Cardiac muscle cell (in vitro differentiated cells and primary cell): Measurements from ENCODE around the gene FTO. TPM values are rescaled to one million over a fixed set of nuclear protein-coding genes. Genes with fewer than 3 reads are reported as not detected.

Source experiments
- DNase-seq, 2 donors: peaks; one replicate each; pipeline versions ENCODE4 v3.0.0 to v3.0.0-alpha.2; 2010 to 2017; ENCODE audit warnings: low read depth in 1 of 2, low spot score in 1 of 2
- H3K27ac ChIP-seq: fragments of 200-600 bp; sonication (generic); 2 replicates; pipeline ENCODE4 v1.5.1; 2016
- H3K27me3 ChIP-seq: fragments of 200-600 bp; sonication (generic); 2 replicates; pipeline ENCODE4 v1.6.0; 2016; ENCODE audit warnings: control low read depth
- H3K36me3 ChIP-seq: fragments of 200-600 bp; sonication (generic); 2 replicates; pipeline ENCODE4 v1.5.1; 2016; ENCODE audit warnings: control low read depth
- H3K4me1 ChIP-seq: fragments of 200-600 bp; sonication (generic); 2 replicates; pipeline ENCODE4 v1.8.1; 2017; ENCODE audit warnings: low read depth, mild to moderate bottlenecking, mixed run types
- H3K4me3 ChIP-seq: fragments of 200-600 bp; sonication (generic); 2 replicates; pipeline ENCODE4 v1.5.1; 2016; ENCODE audit warnings: mild to moderate bottlenecking
- H3K9me3 ChIP-seq: fragments of 200-600 bp; sonication (generic); 2 replicates; pipeline ENCODE4 v1.5.1; 2017; ENCODE audit warnings: low read depth, mild to moderate bottlenecking, control low read depth
- CTCF ChIP-seq: IDR thresholded peaks from 2 replicates; pipeline ENCODE4 v1.5.1; 2012; ENCODE audit warnings: low read depth, mild to moderate bottlenecking, low read length
- polyA plus RNA-seq: library from polyadenylated mRNA; unstranded; fragments of >200 nt; fragmentation: Nextera tagmentation; extraction: Ambion mirVana; gene quantifications from 2 replicates; pipeline ENCODE4 v1.2.1, GENCODE V29; 2016
- total RNA-seq: library from RNA; depleted of rRNA; stranded (reverse); fragments of >200 nt; gene quantifications from 2 replicates; pipeline ENCODE4 v1.2.3, GENCODE V29; 2016

Gene FTO
- total and polyA plus RNA-seq, 2 experiments from 2014 or later, result 77.7 to 93.8 TPM

GRCh38 chr16:53668869-53669268 lies 35.1 kb upstream of the FTO start:
- no peak for DNase-seq
- Histone ChIP-seq H3K36me3 (no peaks in the 10 kb centered on the region), H3K27me3 (no peaks in the 10 kb centered on the region), H3K4me1 (peaks cover 14% of the 10 kb centered on the region), H3K27ac (no peak overlapping the region), H3K4me3 (no peak overlapping the region), H3K9me3 (no peaks in the 10 kb centered on the region)
- TF ChIP-seq CTCF, result no peak

GRCh38 chr16:53672461-53672860 lies 31.5 kb upstream of the FTO start:
- Histone ChIP-seq H3K9me3 (no peaks in the 10 kb centered on the region), H3K36me3 (no peaks in the 10 kb centered on the region), H3K4me3 (no peak overlapping the region), H3K27me3 (no peaks in the 10 kb centered on the region), H3K27ac (no peak overlapping the region), H3K4me1 (no peaks in the 10 kb centered on the region)
- DNase-seq, result no peak
- TF ChIP-seq CTCF, result no peak

- DNase-seq, result no peak
- no peaks in the 10 kb centered on the region for H3K27me3 ChIP-seq
- H3K36me3 ChIP-seq, result no peaks in the 10 kb centered on the region
- no peak overlapping the region for H3K4me3 ChIP-seq
- no peak for TF ChIP-seq CTCF
- no peaks in the 10 kb centered on the region for H3K9me3 ChIP-seq
- H3K4me1 ChIP-seq, result no peaks in the 10 kb centered on the region
- no peak overlapping the region for H3K27ac ChIP-seq
Observed at GRCh38 chr16:53673189-53673588, 30.8 kb upstream of the FTO start.

GRCh38 chr16:53678155-53678554 lies 25.8 kb upstream of the FTO start:
- no peak overlapping the region for H3K27ac ChIP-seq
- H3K4me3 ChIP-seq, result no peak overlapping the region
- TF ChIP-seq CTCF, result no peak
- H3K36me3 ChIP-seq, result no peaks in the 10 kb centered on the region
- H3K9me3 ChIP-seq, result no peaks in the 10 kb centered on the region
- no peaks in the 10 kb centered on the region for H3K4me1 ChIP-seq
- DNase-seq, result no peak
- H3K27me3 ChIP-seq, result no peaks in the 10 kb centered on the region

GRCh38 chr16:53678756-53679343 lies 25.1 kb upstream of the FTO start:
- Histone ChIP-seq H3K27me3 (no peaks in the 10 kb centered on the region), H3K27ac (no peak overlapping the region), H3K9me3 (no peaks in the 10 kb centered on the region), H3K36me3 (no peaks in the 10 kb centered on the region), H3K4me3 (no peak overlapping the region), H3K4me1 (no peaks in the 10 kb centered on the region)
- no peak for TF ChIP-seq CTCF
- DNase-seq, result no peak
